DND-41 (cell line): ENCODE results near the gene ENGASE.

Experiments used
- ATAC-seq: fragments of 200-7000 bp; cut with Tn5 transposase; 3 replicates; pipeline ENCODE4 v1.9.1; 2021; ENCODE audit warnings: low read depth; ENCODE audit not compliant: insufficient read depth
- DNase-seq: peaks from one replicate; pipeline ENCODE4 v3.0.0-alpha.2; 2020
- H2AFZ ChIP-seq: 2 replicates; pipeline ENCODE4 v1.6.0; 2012; ENCODE audit warnings: low read depth, low read length
- H3K27ac ChIP-seq: 2 replicates; pipeline ENCODE4 v1.5.1; 2012; ENCODE audit warnings: low read length, inconsistent platforms
- H3K27me3 ChIP-seq: fragments of 200-600 bp; sonication (generic); 2 replicates; pipeline ENCODE4 v1.6.0; 2012; ENCODE audit warnings: low read length, mild to moderate bottlenecking, inconsistent platforms; ENCODE audit not compliant: insufficient read depth, poor library complexity
- H3K36me3 ChIP-seq: 2 replicates; pipeline ENCODE4 v1.5.1; 2012; ENCODE audit warnings: low read length, inconsistent platforms; ENCODE audit not compliant: insufficient read depth
- H3K4me1 ChIP-seq: 2 replicates; pipeline ENCODE4 v1.5.1; 2012; ENCODE audit warnings: mild to moderate bottlenecking, low read length; ENCODE audit not compliant: insufficient read depth
- H3K4me2 ChIP-seq: 2 replicates; pipeline ENCODE4 v1.6.0; 2012; ENCODE audit warnings: mild to moderate bottlenecking, moderate library complexity, low read length, inconsistent platforms; ENCODE audit not compliant: insufficient read depth
- H3K4me3 ChIP-seq, 2 experiments: fragments of 200-600 bp in 1 of 2; shearing (Covaris generic) in 1 of 2; 2 replicates each; pipeline ENCODE4 v1.5.1; 2012 to 2016; ENCODE audit warnings: inconsistent platforms in 2 of 2, low read length in 2 of 2, mild to moderate bottlenecking in 2 of 2, low read depth in 1 of 2, moderate library complexity in 1 of 2
- H3K79me2 ChIP-seq: 2 replicates; pipeline ENCODE4 v1.6.0; 2012; ENCODE audit warnings: low read length, inconsistent platforms; ENCODE audit not compliant: insufficient read depth
- H3K9ac ChIP-seq: 2 replicates; pipeline ENCODE4 v1.6.0; 2012; ENCODE audit warnings: low read depth, mild to moderate bottlenecking, inconsistent platforms, low read length, moderate library complexity
- H3K9me3 ChIP-seq: 2 replicates; pipeline ENCODE4 v1.5.1; 2012; ENCODE audit warnings: low read length, moderate library complexity, mild to moderate bottlenecking, inconsistent platforms; ENCODE audit not compliant: insufficient read depth, severe bottlenecking
- H4K20me1 ChIP-seq: 2 replicates; pipeline ENCODE4 v1.6.0; 2012; ENCODE audit warnings: low read length; ENCODE audit not compliant: insufficient read depth
- CTCF ChIP-seq: IDR thresholded peaks from 2 replicates; pipeline ENCODE4 v1.5.1; 2012; ENCODE audit warnings: borderline replicate concordance, low read length, moderate library complexity, mild to moderate bottlenecking; ENCODE audit not compliant: poor library complexity, severe bottlenecking; ENCODE audit errors: extremely low read depth
- EZH2 ChIP-seq: IDR thresholded peaks from 3 replicates; pipeline ENCODE4 v1.6.1; 2012; ENCODE audit warnings: borderline replicate concordance, low read depth, mild to moderate bottlenecking, moderate library complexity, low read length, inconsistent platforms; ENCODE audit not compliant: severe bottlenecking

ENGASE gene

GRCh38 chr17:79096477-79096876 lies 21.9 kb downstream of the ENGASE start:
- Histone ChIP-seq H4K20me1 (peaks cover 14% of the 10 kb centered on the region), H3K4me2 (no peak overlapping the region), H3K9ac (no peak overlapping the region), H2AFZ (no peak overlapping the region), H3K4me3 (no peak overlapping the region), H3K4me1 (no peaks in the 10 kb centered on the region), H3K9me3 (no peaks in the 10 kb centered on the region), H3K27ac (no peak overlapping the region), H3K79me2 (no peaks in the 10 kb centered on the region), H3K27me3 (peaks cover 4% of the 10 kb centered on the region), H3K36me3 (no peaks in the 10 kb centered on the region)
- ATAC-seq: no peak
- DNase-seq: no peak
- TF ChIP-seq CTCF (no peak), EZH2 (no peak)

GRCh38 chr17:79097226-79098055 lies 22.8 kb downstream of the ENGASE start:
- no peak for ATAC-seq

GRCh38 chr17:79098282-79098867 lies 23.8 kb downstream of the ENGASE start:
- H3K9me3 ChIP-seq: no peaks in the 10 kb centered on the region
- no peaks in the 10 kb centered on the region for H3K36me3 ChIP-seq
- H3K79me2 ChIP-seq: no peaks in the 10 kb centered on the region
- no peaks in the 10 kb centered on the region for H3K4me1 ChIP-seq
- H3K9ac ChIP-seq: no peak overlapping the region
- no peak overlapping the region for H3K27ac ChIP-seq
- no peak for TF ChIP-seq EZH2
- TF ChIP-seq CTCF: no peak
- no peak for ATAC-seq
- H3K4me3 ChIP-seq: no peak overlapping the region
- H4K20me1 ChIP-seq: peaks cover 14% of the 10 kb centered on the region
- no peak for DNase-seq
- no peak overlapping the region for H3K4me2 ChIP-seq
- no peak overlapping the region for H2AFZ ChIP-seq
- peaks cover 8% of the 10 kb centered on the region for H3K27me3 ChIP-seq

More at GRCh38 chr17:79097226-79098055, 22.8 kb downstream of the ENGASE start:
- Histone ChIP-seq H3K4me3 (no peak overlapping the region), H3K9ac (no peak overlapping the region), H3K79me2 (no peaks in the 10 kb centered on the region), H2AFZ (no peak overlapping the region), H3K4me2 (no peak overlapping the region), H4K20me1 (peaks cover 14% of the 10 kb centered on the region), H3K27me3 (peaks cover 4% of the 10 kb centered on the region), H3K9me3 (no peaks in the 10 kb centered on the region), H3K4me1 (no peaks in the 10 kb centered on the region), H3K36me3 (no peaks in the 10 kb centered on the region), H3K27ac (no peak overlapping the region)
- TF ChIP-seq EZH2: no peak
- no peak for DNase-seq

GRCh38 chr17:79100405-79100804 lies 25.8 kb downstream of the ENGASE start:
- Histone ChIP-seq H3K4me3 (no peak overlapping the region), H4K20me1 (peaks cover 13% of the 10 kb centered on the region), H3K27me3 (peaks cover 15% of the 10 kb centered on the region), H3K36me3 (no peaks in the 10 kb centered on the region), H3K79me2 (no peaks in the 10 kb centered on the region), H3K27ac (no peak overlapping the region), H3K9ac (no peak overlapping the region), H3K4me2 (no peak overlapping the region), H2AFZ (no peak overlapping the region), H3K4me1 (no peaks in the 10 kb centered on the region), H3K9me3 (no peaks in the 10 kb centered on the region)
- DNase-seq (no peak), ATAC-seq (no peak)
- no peak for TF ChIP-seq CTCF
